HAP-1 (cell line): ENCODE measurements around the gene JAK1.

Source experiments
- DNase-seq, 2 experiments: peaks; one replicate each; pipeline ENCODE4 v3.0.0-alpha.2; 2016 to 2020; ENCODE audit warnings: low spot score in 2 of 2
- H3K27me3 ChIP-seq: fragments of 250-450 bp; sonication (Bioruptor Pico); 2 replicates; pipeline ENCODE4 v1.5.1; 2020; ENCODE audit warnings: low read depth, mild to moderate bottlenecking, moderate library complexity
- H3K36me3 ChIP-seq: fragments of 250-450 bp; sonication (Bioruptor Pico); replicated peaks from 2 replicates; pipeline ENCODE4 v1.5.1; 2020; ENCODE audit warnings: mild to moderate bottlenecking
- H3K4me1 ChIP-seq: fragments of 250-450 bp; sonication (Bioruptor Pico); 2 replicates; pipeline ENCODE4 v1.5.1; 2020; ENCODE audit warnings: mild to moderate bottlenecking
- H3K4me3 ChIP-seq: fragments of 250-450 bp; sonication (Bioruptor Pico); 2 replicates; pipeline ENCODE4 v1.5.1; 2020; ENCODE audit warnings: mild to moderate bottlenecking, moderate library complexity
- H3K9me3 ChIP-seq: fragments of 250-450 bp; sonication (Bioruptor Pico); 2 replicates; pipeline ENCODE4 v1.5.1; 2020; ENCODE audit warnings: mild to moderate bottlenecking, moderate library complexity
- in situ Hi-C: fragments of 300-500 bp; cut with MboI; formaldehyde crosslinking; loops from 3 replicates; pipeline ENCODE4 v1.14.3; 2020; ENCODE audit warnings: low sequenced_read_pairs, inconsistent platforms, mixed read lengths

JAK1 gene

DNA sequence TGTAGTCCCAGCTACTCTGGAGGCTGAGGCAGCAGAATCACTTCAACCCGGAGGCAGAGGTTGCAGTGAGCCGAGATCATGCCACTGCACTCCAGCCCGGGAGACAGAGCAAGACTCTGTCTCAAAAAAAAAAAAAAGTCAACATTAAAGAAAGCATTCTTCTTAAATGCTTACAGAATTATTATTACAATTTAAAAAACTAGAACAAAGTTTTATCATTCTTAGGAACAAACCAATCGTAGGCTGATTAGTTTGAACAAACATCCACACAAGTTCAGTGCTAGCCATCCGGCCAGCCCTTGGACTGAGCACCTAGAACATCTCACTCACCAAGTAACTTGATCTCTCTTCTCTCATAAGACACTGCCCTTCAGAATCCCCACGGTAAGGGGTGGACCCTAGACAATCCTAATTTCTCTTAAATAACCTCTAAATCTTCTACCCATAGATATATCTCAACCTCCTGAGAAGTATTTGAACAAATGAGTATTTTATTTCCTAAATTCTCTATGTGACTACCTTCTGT is 16.0 kb downstream of the JAK1 start:
- DNase-seq: no peak
- no peaks in the 10 kb centered on the region for H3K36me3 ChIP-seq
- no peaks in the 10 kb centered on the region for H3K9me3 ChIP-seq
- in situ Hi-C loops: no loop called here
- no peaks in the 10 kb centered on the region for H3K27me3 ChIP-seq
- H3K4me1 ChIP-seq: no peaks in the 10 kb centered on the region
- no peak overlapping the region for H3K4me3 ChIP-seq

GRCh38 chr1:64948905-64949833 is 17.2 kb downstream of the JAK1 start:
- H3K4me1 ChIP-seq: no peaks in the 10 kb centered on the region
- no peaks in the 10 kb centered on the region for H3K36me3 ChIP-seq
- no peak for DNase-seq
- H3K9me3 ChIP-seq: no peaks in the 10 kb centered on the region
- H3K4me3 ChIP-seq: no peak overlapping the region
- H3K27me3 ChIP-seq: no peaks in the 10 kb centered on the region
- in situ Hi-C loops: no loop called here

DNA sequence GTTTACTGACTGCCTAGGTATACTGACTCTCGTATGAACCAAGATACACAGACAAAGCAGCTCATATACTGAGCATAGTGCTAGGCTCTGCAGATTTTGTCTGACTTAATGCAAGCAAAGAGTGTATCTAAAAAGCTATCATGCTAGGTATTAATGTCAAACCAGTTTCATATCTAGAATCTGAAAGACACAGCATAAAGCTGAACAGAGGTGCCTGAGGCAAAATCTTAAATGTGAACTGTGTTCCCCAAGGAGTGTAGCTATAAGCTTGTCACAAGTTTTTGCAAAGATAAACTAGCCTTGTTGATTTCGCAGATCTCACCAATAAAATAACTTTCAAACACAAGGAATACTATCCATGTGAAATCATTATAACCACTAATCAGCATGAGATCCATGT is 18.1 kb downstream of the JAK1 start:
- H3K27me3 ChIP-seq: no peaks in the 10 kb centered on the region
- no peaks in the 10 kb centered on the region for H3K4me1 ChIP-seq
- no peak for DNase-seq
- in situ Hi-C loops: no loop called here
- H3K9me3 ChIP-seq: no peaks in the 10 kb centered on the region
- no peaks in the 10 kb centered on the region for H3K36me3 ChIP-seq
- H3K4me3 ChIP-seq: no peak overlapping the region

DNA sequence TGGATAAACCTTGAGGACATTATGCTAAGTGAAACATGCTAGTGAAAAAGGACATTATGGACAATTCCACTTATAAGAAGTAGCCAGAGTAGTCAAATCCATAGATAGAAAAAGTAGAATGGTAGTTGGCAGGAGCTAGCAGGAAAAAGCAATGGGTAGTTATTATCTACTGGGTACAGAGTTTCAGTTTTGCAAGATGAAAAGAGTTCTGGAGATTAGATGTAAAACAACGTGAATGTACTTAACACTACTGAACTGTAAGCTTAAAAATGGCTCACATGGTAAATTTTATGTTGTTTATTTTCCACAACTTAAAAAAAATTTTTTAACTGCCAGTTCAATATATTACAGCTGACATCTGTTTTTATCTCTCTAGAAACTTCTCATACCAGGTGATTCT is 19.4 kb downstream of the JAK1 start:
- no peak for DNase-seq
- Histone ChIP-seq H3K4me3 (no peak overlapping the region), H3K4me1 (no peaks in the 10 kb centered on the region), H3K36me3 (no peaks in the 10 kb centered on the region), H3K9me3 (no peaks in the 10 kb centered on the region), H3K27me3 (no peaks in the 10 kb centered on the region)
- in situ Hi-C loops: no loop called here

GRCh38 chr1:64944913-64945312 is 21.4 kb downstream of the JAK1 start:
- Histone ChIP-seq H3K27me3 (no peaks in the 10 kb centered on the region), H3K4me3 (no peak overlapping the region), H3K4me1 (no peaks in the 10 kb centered on the region), H3K36me3 (no peaks in the 10 kb centered on the region), H3K9me3 (no peaks in the 10 kb centered on the region)
- in situ Hi-C loops: no loop called here
- DNase-seq: no peak

GRCh38 chr1:64942675-64943074 is 23.7 kb downstream of the JAK1 start:
- DNase-seq: no peak

GRCh38 chr1:64942118-64942517 is 24.2 kb downstream of the JAK1 start:
- no peaks in the 10 kb centered on the region for H3K9me3 ChIP-seq
- DNase-seq: no peak
- H3K4me1 ChIP-seq: no peaks in the 10 kb centered on the region

More at GRCh38 chr1:64942675-64943074, 23.7 kb downstream of the JAK1 start:
- no peaks in the 10 kb centered on the region for H3K4me1 ChIP-seq
- in situ Hi-C loops: no loop called here
- H3K4me3 ChIP-seq: no peak overlapping the region
- H3K36me3 ChIP-seq: no peaks in the 10 kb centered on the region
- no peaks in the 10 kb centered on the region for H3K9me3 ChIP-seq
- H3K27me3 ChIP-seq: no peaks in the 10 kb centered on the region

GRCh38 chr1:64941461-64942117 is 24.8 kb downstream of the JAK1 start:
- Histone ChIP-seq H3K4me1 (no peaks in the 10 kb centered on the region), H3K36me3 (no peaks in the 10 kb centered on the region), H3K9me3 (no peaks in the 10 kb centered on the region), H3K27me3 (no peaks in the 10 kb centered on the region), H3K4me3 (no peak overlapping the region)
- DNase-seq: peak in 1 of 2 experiments; percentile 29
- in situ Hi-C loops: no loop called here

More at GRCh38 chr1:64942118-64942517, 24.2 kb downstream of the JAK1 start:
- no peak overlapping the region for H3K4me3 ChIP-seq
- in situ Hi-C loops: no loop called here
- H3K27me3 ChIP-seq: no peaks in the 10 kb centered on the region
- H3K36me3 ChIP-seq: no peaks in the 10 kb centered on the region

- H3K4me1 ChIP-seq: no peaks in the 10 kb centered on the region
- in situ Hi-C loops: no loop called here
- DNase-seq: no peak
Measured at GRCh38 chr1:64940025-64940424, 26.3 kb downstream of the JAK1 start.

GRCh38 chr1:64938991-64939390 is 27.4 kb downstream of the JAK1 start:
- H3K36me3 ChIP-seq: no peaks in the 10 kb centered on the region
- H3K9me3 ChIP-seq: no peaks in the 10 kb centered on the region
- in situ Hi-C loops: no loop called here
- H3K4me3 ChIP-seq: no peak overlapping the region
- H3K4me1 ChIP-seq: no peaks in the 10 kb centered on the region
- DNase-seq: no peak
- no peaks in the 10 kb centered on the region for H3K27me3 ChIP-seq

More at GRCh38 chr1:64940025-64940424, 26.3 kb downstream of the JAK1 start:
- no peaks in the 10 kb centered on the region for H3K9me3 ChIP-seq
- H3K4me3 ChIP-seq: no peak overlapping the region
- no peaks in the 10 kb centered on the region for H3K36me3 ChIP-seq
- no peaks in the 10 kb centered on the region for H3K27me3 ChIP-seq

DNA sequence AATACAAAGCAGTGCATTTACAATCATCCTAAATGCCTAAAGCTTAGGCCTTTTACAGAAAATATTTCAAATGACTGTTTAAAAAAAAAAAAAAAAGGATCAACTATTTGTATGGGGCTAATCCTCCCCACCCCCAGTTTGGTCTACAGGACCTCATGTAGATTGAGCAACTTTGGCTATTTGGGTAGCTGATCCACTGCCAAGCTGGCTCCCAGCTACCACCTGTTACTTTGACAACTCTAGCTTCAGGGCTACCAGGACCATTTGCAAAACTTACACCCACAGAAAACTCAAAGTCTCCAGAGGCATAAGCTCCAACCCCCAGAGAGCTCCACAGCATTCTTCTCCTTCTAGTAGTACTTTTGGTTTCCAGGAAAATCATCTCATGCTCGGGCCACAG is 29.4 kb downstream of the JAK1 start:
- H3K36me3 ChIP-seq: no peaks in the 10 kb centered on the region
- in situ Hi-C loops: no loop called here
- DNase-seq: no peak
- no peaks in the 10 kb centered on the region for H3K9me3 ChIP-seq
- H3K4me1 ChIP-seq: no peaks in the 10 kb centered on the region
- H3K4me3 ChIP-seq: no peak overlapping the region
- no peaks in the 10 kb centered on the region for H3K27me3 ChIP-seq

DNA sequence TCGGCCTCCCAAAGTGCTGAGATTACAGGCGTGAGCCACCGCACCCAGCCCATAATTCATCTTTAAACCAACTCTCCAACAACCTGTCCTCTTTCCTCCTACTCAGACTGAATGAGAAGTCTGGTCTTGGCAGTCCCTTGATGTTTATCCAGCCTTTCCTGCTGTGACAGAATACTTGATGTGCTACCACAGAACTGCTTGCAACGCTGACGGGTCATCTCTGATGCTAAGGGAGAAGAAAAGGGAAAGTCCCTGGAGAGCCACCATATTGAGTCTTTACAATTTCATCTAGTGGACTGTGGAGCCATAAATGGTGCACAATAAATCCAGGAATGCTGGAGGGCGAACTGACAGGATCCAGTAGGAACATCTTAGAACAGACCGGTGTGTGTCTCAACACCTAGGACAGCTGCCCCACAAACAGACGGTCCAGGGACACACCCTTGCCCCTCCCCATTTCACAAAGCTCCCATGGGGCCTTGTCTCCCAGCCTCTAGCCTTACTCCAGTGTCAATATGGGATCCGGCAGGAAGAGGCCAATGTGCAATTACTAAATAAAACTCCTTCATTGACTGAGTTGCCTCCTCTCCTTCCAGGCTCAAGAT is 30.7 kb downstream of the JAK1 start:
- no peaks in the 10 kb centered on the region for H3K9me3 ChIP-seq
- no peaks in the 10 kb centered on the region for H3K27me3 ChIP-seq
- no peaks in the 10 kb centered on the region for H3K4me1 ChIP-seq
- DNase-seq: no peak
- in situ Hi-C loops: no loop called here
- no peak overlapping the region for H3K4me3 ChIP-seq
- no peaks in the 10 kb centered on the region for H3K36me3 ChIP-seq

GRCh38 chr1:64934878-64935275 is 31.5 kb downstream of the JAK1 start:
- H3K4me3 ChIP-seq: no peak overlapping the region
- H3K36me3 ChIP-seq: no peaks in the 10 kb centered on the region
- no peaks in the 10 kb centered on the region for H3K4me1 ChIP-seq
- DNase-seq: no peak
- in situ Hi-C loops: no loop called here
- H3K9me3 ChIP-seq: peaks cover under 1% of the 10 kb centered on the region; the same call in 1 of the 2 replicates
- no peaks in the 10 kb centered on the region for H3K27me3 ChIP-seq
